Fibroblast of the aortic adventitia (primary cell): ENCODE measurements around the gene LRRC32. TPM values are rescaled to one million over a fixed set of nuclear protein-coding genes. Genes with fewer than 3 reads are reported as not detected.

Experiments used
- DNase-seq: peaks from one replicate; pipeline ENCODE4 v3.0.0-alpha.2; 2010; ENCODE audit warnings: low read depth
- H3K4me3 ChIP-seq: 2 replicates; pipeline ENCODE4 v1.5.1; 2011; ENCODE audit warnings: low read depth, mild to moderate bottlenecking, control low read depth, low read length, moderate library complexity
- total RNA-seq: library from RNA; depleted of rRNA; stranded (reverse); fragments of >200 nt; gene quantifications from 2 replicates; pipeline ENCODE4 v1.2.3, GENCODE V29; 2012; ENCODE audit warnings: low replicate concordance
- TF ChIP-seq, protein P1 (sequence below): IDR thresholded peaks from 2 replicates; pipeline ENCODE4 v1.5.1; 2011; ENCODE audit warnings: mild to moderate bottlenecking, low read length, control low read depth, inconsistent platforms; ENCODE audit not compliant: insufficient read depth

Gene LRRC32
- total RNA-seq, 1 donor: 30.0 TPM

DNA sequence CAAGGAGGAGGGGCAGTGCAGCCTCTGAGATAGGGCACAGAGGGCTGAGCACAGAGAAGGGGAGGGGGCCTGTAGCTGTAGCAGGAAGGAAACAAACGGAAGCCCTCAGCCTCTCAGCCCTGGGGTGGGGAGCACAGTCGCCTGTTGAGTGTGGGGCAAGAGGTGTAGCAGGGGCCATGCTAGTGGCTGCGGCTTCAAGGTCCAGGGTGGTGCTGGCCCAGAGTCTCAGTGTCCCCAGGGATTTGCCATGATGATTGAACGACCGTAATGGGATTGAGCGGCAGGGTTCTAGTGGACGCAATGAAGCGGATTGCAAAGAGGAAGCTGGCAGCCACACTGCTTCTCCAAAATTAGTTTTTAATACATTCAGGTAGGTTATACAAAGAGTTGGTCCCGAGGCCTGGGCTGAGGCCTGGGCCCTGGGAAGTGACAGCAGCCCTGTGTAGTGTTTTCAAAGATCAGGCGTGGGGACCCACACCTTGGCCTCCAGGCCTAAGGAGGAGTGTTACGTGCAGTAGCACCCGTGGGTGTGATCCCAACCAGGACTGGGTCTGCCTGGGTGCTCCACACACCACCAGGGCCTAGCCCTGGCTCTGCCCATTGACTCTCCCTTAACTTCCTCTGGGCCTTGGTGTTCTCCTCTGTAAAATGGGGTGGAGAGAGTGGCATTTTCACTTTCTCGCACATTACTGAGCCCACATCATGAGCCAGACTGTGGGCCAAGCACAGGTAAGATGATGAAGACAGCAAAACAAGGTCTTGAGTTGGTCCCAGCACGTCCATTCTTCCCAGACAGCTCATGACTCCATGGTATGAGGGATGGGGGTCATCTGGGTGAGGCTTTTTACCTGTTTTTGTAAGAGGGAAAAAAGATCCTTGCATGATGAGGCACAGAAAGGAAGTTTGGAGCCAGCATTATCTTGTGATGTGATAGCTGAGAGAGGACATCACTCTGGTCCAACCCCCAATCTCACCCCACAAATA, 13.1 kb downstream of the LRRC32 start:
- TF ChIP-seq, protein P1, sequence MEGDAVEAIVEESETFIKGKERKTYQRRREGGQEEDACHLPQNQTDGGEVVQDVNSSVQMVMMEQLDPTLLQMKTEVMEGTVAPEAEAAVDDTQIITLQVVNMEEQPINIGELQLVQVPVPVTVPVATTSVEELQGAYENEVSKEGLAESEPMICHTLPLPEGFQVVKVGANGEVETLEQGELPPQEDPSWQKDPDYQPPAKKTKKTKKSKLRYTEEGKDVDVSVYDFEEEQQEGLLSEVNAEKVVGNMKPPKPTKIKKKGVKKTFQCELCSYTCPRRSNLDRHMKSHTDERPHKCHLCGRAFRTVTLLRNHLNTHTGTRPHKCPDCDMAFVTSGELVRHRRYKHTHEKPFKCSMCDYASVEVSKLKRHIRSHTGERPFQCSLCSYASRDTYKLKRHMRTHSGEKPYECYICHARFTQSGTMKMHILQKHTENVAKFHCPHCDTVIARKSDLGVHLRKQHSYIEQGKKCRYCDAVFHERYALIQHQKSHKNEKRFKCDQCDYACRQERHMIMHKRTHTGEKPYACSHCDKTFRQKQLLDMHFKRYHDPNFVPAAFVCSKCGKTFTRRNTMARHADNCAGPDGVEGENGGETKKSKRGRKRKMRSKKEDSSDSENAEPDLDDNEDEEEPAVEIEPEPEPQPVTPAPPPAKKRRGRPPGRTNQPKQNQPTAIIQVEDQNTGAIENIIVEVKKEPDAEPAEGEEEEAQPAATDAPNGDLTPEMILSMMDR: no peak
- no peak for DNase-seq
- H3K4me3 ChIP-seq: no peak overlapping the region

DNA sequence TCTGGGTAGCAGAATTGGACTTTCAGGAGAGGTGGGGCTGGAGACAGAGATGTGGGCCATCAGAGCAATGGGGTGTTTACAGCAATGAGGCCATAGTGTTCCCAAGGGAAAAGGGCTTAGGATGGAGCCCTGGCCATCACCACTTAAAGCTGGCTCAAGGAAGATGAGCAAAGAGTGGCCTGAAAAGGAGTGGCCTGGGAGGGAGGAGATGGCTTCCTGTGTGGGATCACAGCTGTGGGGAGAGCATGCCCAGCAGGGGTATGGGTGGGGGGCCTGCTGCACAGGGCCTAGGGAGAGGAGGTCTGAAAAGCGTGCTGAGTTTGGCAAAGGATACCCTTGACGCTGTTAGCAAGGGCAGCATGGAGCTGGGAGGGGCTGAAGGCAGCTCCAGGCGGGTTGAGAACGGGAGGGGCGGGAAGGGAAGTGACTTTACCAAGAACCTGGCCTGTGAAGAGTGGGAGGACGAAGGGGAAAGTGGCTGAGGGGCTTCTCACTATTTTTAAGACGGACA, 13.9 kb downstream of the LRRC32 start:
- DNase-seq: peak; percentile 46
- TF ChIP-seq, protein P1: no peak
- no peak overlapping the region for H3K4me3 ChIP-seq

DNA sequence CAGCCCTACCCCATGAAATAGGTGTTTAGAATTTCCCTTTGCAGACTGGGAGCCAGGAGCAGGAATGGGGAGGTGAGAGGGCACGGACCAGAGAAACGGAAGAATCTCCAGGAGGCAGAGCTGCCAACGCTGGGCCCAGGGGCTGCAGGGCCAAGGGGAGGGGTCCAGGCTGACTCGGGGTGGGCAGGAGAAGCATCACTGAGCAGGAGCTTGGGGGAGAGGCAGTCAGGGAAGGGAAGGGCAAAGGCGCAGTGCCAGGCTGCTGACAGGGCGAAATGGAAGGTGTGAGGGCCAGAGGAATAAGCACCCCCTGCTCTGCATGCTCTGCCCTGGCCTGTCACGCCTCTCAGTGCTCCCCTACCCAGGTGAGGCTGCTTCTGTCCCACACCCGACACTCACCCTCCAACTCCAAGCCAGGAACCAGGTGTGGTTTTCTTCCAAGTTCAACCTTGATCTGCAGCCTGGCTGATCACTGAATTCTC, 14.5 kb downstream of the LRRC32 start:
- DNase-seq: no peak
- no peak overlapping the region for H3K4me3 ChIP-seq
- TF ChIP-seq, protein P1: no peak

DNA sequence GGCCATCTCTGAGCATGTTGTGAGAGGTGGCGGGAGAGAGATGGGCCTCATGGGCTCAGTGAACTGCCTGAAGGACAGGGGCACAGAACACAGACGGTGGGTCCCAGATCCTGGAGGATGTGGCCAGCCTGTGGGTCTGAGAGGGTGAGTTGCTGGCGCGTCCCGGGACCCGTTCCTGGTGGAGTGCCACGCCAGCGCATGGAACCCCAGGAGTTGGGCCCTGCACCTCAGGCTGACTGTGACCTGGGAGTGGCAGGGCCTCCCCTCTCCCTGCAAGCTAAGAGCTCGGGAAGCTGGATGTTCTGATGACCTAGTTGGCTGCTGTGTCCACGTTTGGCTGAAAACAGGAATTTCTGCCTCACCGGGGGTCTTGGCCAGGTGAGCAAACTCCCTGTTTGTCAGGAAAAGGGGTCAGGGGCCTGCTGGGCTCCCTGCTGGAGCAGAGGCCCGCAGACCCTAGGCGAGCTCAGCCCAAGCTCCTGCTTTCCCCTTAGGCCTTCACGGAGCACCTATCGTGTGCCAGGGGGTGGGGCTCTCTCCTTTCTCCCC, 15.0 kb downstream of the LRRC32 start:
- no peak overlapping the region for H3K4me3 ChIP-seq
- DNase-seq: no peak
- TF ChIP-seq, protein P1: no peak

DNA sequence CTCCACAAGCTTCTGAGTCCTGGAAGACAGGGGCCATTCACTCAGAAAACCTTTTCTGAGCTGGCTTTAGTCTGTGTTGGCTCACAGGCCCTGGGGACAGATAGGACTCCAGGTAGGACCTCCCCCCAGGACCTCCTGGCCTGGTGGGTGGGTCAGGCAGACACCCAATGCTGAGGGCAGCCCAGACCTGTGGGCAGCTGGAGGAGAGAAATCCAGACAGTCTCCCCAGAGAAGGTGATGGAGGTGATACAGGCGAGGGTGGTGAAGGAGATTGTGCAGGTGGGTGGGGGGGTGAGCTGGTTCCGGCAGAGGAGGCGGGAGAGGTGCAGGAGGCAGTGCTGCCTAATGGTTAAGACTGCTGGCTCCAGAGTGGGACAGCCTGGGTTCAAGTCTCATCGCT, 15.6 kb downstream of the LRRC32 start:
- no peak overlapping the region for H3K4me3 ChIP-seq
- no peak for DNase-seq
- TF ChIP-seq, protein P1: no peak

DNA sequence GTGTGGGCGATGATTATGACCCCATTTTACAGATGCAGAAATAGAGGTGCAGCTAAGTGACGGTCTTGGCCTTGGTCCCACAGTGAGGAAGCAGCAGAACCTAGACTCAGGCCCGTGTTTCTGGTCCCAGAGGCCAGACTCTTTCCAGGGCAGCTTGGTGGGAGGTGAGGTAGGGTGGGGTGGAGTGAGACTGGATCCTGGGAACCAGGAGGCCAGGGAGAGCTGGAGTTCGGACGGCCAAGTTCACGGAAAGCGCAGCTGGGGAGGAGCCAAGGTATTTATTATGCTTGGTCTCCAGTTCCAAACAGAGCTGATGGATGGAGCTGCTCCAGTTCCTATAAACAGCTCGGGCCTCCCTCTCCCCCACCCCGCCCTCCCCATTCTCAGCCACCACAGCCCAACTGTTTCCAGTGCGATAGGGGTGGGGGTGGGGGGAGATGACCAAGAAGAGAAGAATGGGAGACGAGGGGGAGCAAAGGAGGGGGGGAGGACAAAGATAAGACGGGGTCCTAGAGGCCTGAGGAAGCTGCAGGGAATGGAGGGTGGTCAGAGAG, 16.2 kb downstream of the LRRC32 start:
- peak; percentile 98 for DNase-seq
- TF ChIP-seq, protein P1: no peak
- H3K4me3 ChIP-seq: no peak overlapping the region
